GM18519 (cell line): ENCODE data around the gene DNAH2.

Experiments used
- ATAC-seq: cut with Tn5 transposase; IDR thresholded peaks from one replicate; pipeline ENCODE4 v1.9.1; 2021; ENCODE audit warnings: mild to moderate bottlenecking, moderate library complexity; ENCODE audit not compliant: unreplicated experiment, low FRiP score

Gene DNAH2

GRCh38 chr17:7836596-7837407 lies 119.3 kb downstream of the DNAH2 start:
- no peak for ATAC-seq

- no peak for ATAC-seq
Measured at GRCh38 chr17:7837408-7838088, 120.0 kb downstream of the DNAH2 start.

GRCh38 chr17:7838090-7839075 lies 120.8 kb downstream of the DNAH2 start:
- ATAC-seq: no peak

- ATAC-seq: no peak
Measured at GRCh38 chr17:7839190-7839875, 121.8 kb downstream of the DNAH2 start.

GRCh38 chr17:7839876-7840261 lies 122.3 kb downstream of the DNAH2 start:
- ATAC-seq: no peak

- ATAC-seq: no peak
Measured at GRCh38 chr17:7840441-7840840, 122.9 kb downstream of the DNAH2 start.

- ATAC-seq: no peak
Measured at GRCh38 chr17:7840875-7841274, 123.3 kb downstream of the DNAH2 start.

GRCh38 chr17:7841396-7841914 lies 123.9 kb downstream of the DNAH2 start:
- no peak for ATAC-seq

GRCh38 chr17:7841915-7842379 lies 124.4 kb downstream of the DNAH2 start:
- no peak for ATAC-seq

- ATAC-seq: no peak
Measured at GRCh38 chr17:7842380-7843256, 125.1 kb downstream of the DNAH2 start.

- no peak for ATAC-seq
Measured at GRCh38 chr17:7843257-7843535, 125.7 kb downstream of the DNAH2 start.

- no peak for ATAC-seq
Measured at GRCh38 chr17:7843536-7844291, 126.2 kb downstream of the DNAH2 start.

GRCh38 chr17:7844292-7845154 lies 127.0 kb downstream of the DNAH2 start:
- peak; percentile 43 for ATAC-seq

- ATAC-seq: no peak
Measured at GRCh38 chr17:7845359-7846062, 128.0 kb downstream of the DNAH2 start.

GRCh38 chr17:7846063-7846735 lies 128.7 kb downstream of the DNAH2 start:
- no peak for ATAC-seq
